ENCODE measurements around the gene HELZ2.
"Not testable (repeated sequence)": the region's sequence is repeated elsewhere in the genome, so short reads cannot be mapped to it uniquely, and the experiment has no call there.

The HELZ2 gene, protein sequence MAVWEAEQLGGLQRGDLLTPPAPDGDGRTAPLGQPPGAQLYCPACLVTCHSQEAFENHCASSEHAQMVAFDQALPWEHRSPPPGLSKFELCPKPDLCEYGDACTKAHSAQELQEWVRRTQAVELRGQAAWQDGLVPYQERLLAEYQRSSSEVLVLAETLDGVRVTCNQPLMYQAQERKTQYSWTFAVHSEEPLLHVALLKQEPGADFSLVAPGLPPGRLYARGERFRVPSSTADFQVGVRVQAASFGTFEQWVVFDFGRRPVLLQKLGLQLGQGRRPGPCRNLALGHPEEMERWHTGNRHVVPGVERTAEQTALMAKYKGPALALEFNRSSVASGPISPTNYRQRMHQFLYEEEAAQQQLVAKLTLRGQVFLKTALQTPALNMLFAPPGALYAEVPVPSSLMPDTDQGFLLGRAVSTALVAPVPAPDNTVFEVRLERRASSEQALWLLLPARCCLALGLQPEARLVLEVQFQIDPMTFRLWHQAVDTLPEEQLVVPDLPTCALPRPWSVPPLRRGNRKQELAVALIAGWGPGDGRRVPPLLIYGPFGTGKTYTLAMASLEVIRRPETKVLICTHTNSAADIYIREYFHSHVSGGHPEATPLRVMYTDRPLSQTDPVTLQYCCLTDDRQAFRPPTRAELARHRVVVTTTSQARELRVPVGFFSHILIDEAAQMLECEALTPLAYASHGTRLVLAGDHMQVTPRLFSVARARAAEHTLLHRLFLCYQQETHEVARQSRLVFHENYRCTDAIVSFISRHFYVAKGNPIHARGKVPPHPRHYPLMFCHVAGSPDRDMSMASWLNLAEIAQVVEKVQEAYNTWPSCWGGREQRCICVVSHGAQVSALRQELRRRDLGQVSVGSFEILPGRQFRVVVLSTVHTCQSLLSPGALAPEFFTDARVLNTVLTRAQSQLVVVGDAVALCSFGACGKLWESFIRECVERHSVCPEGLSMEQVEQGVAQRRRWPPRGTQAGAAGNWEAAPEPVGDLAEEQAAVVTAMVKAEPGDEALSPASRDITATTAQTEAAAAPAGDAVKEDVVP (N-terminal part only)

DNA sequence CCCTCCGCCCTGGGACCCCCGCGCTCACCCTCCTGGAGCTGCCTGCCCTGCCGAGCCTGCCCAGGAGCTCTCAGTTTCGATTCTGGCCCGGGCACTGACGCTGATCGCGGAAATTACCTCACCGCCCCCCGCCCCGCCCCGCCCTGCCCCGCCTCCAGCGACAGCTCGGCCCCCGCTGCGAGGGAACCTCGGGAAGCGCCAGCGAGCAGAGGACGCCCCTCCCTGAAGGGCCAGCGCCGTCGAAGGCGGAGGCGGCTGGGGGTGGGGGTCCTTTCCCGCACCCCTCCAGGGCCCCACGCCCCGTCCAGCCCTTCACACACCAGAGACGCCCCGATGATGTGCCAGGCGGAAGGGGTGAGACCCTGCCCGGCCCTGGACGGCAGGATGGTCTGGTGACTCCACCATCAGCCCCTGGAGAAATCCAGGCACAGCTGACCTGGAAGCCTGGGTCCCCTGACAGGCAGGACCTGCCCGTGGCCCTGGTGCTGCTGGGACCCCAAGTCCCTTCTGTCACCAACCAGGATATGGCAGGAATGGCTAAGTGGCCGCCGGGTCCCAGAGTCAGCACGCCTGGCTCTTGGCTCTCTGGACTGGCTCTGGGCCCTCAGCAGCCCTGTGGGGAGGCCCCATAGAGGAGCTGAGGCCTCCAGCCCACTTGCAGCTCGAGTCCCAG, at the start of gene HELZ2:
Gene HELZ2 (minus strand): TSS at position 84 of the 673 bp plus-strand sequence. CDS start 1,854 bp downstream, outside the sequence.
- DNase-seq (ENCODE audit: low read depth) = peak; percentile 85

DNA sequence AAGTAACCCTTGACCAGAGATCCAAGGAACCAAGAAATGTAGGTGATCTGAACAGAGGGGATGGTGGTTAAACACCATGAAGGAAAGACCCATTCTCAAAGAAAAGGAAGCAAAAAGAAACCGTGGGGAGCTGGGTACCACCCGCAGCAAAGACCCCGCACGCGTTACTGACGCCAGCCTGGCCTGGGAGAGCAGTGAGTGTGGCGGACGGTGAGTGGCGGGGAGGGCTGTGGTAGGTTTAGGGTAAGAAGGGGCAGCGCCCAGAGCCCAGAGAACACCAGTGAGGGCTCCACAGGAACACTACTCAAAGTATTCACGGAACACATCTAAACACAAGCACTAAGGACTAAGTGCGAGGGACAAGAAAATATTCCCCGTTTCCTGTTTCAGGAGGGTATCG, 48.7 kb upstream of the HELZ2 start:
- no peak for DNase-seq (ENCODE audit: low read depth)

DNA sequence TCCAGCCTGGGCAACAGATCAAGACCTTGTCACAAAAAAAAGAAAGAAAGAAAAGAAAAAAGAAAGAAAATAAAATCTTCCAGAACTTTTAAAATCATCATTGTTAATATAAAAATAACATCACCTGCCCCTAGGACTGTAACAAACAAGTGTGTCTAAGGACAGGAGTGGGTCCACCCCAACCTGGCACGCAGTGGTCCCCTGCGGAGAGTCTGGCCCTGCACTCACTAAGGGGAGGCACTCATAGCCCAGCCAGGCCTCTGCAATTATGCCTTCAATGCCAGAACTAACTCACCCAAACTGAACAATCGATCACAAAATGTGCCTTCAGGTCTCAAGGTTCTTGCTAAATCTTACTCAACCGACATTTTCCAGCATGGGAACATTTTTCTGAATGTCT, 48.1 kb upstream of the HELZ2 start:
- DNase-seq (ENCODE audit: low read depth) = no peak

DNA sequence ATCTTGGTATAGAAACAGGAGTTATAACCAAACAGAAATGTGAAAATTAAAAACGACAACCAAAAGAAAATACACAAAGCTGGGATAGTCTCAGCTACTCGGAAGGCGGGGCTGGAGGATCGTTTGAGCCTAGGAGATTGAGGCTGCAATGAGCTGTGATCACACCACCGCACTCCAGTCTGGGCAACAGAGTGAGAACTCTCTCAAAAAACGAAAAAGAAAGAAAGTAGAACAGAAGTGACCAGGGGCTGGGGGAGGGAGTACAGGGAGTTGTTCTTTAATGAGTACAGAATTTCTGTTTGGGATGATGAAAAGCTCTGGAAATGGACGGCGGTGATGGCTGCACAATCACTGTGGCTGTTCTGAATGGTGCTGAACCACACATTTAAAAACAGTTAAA, 47.0 kb upstream of the HELZ2 start:
- no peak for DNase-seq (ENCODE audit: low read depth)

DNA sequence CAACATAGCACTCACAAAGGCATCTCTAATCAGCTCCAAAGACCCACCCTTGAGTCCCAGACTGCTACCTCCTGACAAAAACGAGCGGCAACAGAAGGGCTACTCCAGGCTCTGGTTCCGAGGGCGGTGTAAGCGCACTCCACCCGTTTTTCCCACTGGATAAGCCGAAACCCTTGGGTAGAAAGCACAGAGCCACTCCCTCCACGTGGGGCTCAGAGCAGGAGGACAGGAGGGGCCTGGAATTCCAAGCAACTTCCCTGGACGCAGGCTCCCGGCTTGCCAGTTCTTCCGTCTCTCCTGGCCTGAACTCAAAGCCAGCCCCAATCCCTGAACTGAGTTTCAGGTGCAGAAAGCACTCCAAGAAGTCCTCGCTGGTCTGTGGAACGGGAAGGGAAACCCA, 45.5 kb upstream of the HELZ2 start:
- no peak for DNase-seq (ENCODE audit: low read depth)

DNA sequence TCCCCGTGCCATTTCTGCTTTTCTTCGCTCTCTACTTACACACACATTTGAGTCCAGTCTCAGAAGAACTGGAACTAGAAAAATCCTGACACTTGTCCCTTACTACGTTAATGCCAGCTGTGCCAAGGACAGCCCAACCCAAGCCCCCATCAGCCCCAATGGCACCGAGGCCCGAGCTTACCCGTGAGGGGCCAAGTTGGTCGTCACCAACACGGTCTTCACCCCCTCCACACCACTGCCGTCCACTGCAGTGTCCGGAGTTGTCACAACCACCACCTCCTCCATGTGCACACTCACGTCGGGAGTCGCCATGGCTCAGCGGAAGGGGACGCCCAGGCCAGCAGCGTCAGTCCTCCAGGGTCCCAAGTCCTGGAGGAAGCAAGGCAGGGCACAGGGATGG, 45.0 kb upstream of the HELZ2 start:
- DNase-seq (ENCODE audit: low read depth) = no peak

DNA sequence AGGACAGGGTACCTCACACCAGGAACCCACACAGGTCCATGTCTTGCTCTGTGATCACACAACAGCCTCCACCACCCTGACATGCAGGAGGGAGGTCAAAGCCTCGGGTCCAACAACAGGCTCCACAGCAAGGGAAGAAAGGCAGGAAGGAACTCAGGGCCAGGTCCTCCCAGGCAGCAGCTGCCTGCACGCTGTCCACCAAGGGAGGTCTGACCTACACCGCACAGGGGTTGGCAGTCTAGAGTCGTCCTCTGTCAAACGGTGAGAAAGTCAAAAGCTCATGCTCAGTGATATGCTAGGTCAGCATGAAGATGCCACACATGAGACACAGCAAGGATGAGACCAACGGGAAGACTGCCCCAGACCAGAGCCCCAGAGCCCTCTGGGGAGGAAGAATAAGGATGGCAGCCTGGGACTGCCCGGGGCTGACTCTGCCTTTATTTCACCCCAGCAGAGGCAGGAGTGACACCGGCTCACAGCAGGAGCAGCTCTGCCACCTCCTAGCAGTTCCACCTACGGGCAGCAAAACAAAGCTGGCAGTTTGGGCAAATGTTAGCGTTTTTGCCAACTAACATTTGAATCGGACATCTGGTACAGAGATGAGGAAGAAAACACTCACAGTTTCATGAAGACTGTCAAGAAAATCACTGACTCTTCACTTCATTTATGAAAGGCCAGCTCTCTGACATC, 44.4 kb upstream of the HELZ2 start:
- no peak for DNase-seq (ENCODE audit: low read depth)

DNA sequence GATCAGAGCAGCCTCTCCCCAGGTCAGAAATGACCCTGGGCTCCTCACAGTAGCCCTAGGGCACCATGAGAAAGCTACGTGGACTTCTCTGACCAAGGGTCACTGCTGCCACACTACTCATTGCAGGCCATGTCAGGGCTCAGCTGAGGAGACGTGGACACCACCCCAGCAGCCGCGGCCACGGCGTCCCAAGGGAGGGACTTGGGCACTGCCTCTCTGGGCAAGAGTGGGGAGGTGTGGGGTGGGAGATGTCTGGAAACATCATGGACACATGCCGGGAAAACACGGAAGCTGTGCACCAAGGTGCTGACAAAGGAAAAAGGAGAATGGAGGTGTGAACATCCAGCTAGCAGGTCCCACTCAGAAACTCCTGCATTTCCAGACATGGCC, 43.8 kb upstream of the HELZ2 start:
- DNase-seq (ENCODE audit: low read depth) = no peak

DNA sequence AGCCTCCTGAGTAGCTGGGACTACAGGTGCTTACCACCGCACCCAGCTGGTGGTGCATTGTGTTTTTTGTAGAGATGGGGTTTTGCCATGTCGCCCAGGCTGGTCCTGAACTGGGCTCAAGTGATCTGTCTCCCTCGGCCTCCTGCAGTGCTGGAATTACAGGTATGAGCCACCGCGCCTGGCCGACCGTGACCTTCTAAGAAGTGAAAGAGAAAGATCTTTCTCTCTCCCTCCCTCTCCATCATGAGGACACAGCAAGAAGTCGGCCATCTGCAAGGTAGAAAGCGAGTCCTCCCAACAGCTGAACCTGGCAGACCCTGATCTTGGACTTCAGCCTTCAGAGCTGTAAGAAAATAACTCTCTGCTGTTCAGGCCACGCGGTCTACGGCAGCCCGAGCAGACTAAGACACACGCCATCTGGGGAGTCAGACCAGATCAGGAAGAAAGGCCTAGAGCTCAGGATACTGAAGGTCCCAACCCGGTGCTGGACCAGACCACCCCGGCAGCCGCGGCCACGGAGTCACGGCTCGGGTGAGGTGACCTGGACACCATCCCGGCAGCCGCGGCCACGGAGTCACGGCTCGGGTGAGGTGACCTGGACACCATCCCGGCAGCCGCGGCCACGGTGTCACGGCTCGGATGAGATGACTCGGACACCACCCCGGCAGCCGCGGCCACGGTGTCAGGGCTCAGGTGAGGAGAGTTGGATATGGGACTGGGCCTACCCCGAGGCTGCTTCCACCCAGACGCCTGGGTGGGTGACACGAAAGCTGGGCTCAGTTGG, 43.2 kb upstream of the HELZ2 start:
- DNase-seq (ENCODE audit: low read depth) = no peak

DNA sequence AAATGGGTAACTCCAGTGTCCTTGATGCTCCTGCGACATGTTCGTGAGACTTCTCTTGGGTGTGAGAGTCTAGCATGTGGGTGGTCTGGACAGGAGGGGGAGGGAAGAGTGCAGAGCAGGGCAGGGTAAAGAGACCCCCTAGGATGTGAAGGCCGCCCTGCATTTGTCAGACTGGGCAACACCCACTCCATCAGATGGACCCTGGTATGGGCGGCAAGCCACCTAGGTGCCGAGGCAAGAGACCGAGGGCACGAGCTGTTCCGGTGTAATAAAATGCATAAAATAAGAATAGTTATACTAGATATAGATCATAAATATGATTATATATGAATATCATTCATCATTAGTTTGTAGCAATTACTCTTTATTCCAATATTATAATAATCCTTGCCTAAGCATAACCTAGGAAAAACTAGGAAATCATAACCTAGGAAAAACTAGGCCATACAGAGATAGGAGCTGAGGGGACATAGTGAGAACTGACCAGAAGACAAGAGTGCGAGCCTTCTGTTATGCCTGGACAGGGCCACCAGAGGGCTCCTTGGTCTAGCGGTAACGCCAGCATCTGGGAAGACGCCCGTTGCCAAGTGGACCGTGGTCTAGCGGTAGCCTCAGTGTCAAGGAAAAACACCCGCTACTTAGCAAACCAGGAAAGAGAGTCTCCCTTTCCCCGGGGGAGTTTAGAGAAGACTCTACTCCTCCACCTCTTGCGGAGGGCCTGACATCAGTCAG, 40.0 kb upstream of the HELZ2 start:
- DNase-seq (ENCODE audit: low read depth) = not testable (repeated sequence)

DNA sequence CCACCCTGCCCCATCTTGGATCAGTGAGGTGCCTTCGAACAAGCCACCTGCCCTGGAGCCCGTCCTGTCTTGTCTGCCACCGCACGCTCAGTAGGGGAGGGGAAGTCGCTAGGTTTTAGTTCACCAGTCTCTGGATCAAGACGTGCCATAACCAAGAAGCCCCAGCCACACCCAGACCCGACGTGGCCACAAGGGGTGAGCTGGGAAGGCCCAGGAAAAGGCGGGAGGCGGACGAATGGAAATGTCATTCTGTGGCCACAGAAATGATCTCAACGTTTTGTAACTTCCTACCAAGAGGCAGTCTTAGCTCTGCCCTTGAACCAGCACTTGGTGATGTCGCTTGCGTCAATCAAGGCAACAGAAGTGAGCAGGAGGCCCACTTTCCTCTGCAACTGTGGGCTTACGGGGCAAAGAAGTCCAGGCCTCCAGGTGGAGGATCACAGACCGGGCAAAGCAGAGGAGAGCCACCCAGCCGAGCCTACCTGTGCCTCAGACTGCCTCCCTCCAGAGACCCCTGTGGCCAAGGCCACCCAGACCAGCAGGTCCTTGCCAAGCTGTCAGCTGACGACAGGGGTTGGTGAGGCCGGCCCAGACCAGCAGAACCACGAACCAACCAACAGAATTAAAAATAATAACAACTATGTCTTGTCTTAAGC, 38.4 kb upstream of the HELZ2 start:
- no peak for DNase-seq (ENCODE audit: low read depth)

DNA sequence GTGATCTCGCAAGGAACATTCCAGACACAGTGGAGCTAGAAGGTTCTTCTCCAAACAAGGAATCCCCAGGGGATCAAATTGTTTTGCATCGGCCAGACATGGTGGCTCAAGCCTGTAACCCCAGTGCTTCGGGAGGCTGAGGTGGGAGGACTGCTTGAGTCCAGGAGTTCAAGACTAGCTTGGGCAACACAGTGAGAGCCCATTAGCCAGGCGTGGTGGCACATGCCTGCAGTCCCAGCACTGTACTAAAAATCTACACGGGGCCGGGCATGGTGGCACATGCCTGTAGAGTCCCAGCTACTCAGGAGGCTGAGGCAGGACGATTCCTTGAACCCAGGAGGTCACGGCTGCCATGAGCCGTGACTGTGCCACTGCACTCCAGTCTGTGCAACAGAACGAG, 37.6 kb upstream of the HELZ2 start:
- no peak for DNase-seq (ENCODE audit: low read depth)

DNA sequence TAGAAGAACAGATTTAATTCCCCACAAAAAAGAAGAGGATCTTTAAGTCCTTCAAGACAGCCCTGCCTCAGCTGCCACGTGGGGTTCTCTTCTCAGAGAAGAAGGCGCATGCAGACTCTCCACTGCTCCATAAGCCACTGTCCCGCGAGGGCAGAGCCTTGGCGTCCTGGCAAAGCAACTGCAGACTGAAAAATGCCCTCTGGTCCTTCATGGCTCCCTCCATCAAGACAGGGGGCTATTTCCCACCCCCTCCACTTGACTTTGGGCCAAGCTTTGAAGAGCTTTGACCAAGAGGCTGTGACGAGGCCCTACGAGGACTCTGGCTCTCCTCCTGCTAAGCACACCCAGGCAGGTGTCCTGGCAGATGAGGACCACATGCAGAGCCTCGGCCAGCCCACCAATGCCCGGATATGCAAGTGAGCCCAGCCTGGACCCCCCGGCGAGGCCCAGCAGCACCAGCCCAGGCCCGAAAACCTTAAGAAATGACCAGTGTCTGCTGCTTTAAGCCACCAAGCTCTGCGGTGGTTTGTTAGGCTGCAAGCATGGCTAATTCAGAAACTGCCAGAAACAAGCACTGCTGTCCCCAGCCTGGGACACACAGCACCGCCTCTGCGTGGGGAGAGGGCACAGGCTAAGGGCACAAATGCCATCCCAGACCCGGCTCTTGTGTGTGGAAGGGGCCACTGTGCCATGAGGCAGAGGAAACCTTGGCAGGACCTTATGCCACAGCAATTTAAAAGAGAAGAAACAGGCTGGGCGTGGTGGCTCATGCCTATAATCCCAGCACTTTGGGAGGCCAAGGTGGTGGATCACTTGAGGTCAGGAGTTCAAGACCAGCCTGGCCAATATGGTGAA, 36.8 kb upstream of the HELZ2 start:
- DNase-seq (ENCODE audit: low read depth) = no peak

DNA sequence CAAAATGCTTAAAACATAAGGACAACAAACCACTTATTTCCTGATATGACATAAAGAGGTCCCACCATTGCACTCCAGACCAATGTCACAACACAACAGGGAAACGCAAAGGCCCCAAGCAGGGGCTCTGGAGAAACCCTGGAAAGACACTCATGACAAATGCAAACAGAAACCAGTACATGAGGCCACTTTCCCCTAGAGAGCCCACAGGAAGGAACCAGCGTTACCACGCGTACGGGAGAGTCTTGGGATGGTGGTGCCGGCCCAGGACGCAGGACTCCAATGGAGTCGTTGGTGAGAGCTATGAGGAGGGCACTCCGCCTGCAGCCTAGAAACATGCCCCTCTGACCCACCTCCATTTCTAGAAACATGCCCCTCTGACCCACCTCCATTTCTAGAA, 32.6 kb upstream of the HELZ2 start:
- no peak for DNase-seq (ENCODE audit: low read depth)

DNA sequence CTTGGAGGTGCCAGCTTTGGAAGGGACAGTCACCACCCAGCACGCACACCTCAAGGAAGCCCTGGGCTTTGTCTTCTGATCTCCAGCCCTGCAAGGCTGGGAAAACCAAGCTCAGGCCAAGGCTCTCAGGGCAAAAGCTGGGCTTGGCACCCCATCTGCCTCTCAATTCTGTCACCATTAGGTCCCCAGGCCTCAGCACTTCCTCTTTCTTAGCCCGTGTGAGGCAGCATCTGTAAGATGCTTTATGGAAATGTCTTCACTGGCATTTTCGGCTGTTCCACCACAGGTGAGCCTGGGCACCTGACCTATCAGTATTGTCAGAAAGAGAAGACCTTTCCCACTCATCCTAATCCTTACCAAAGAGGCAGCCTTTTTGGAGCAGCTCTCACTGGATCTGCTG, 28.3 kb upstream of the HELZ2 start:
- DNase-seq (ENCODE audit: low read depth) = no peak

DNA sequence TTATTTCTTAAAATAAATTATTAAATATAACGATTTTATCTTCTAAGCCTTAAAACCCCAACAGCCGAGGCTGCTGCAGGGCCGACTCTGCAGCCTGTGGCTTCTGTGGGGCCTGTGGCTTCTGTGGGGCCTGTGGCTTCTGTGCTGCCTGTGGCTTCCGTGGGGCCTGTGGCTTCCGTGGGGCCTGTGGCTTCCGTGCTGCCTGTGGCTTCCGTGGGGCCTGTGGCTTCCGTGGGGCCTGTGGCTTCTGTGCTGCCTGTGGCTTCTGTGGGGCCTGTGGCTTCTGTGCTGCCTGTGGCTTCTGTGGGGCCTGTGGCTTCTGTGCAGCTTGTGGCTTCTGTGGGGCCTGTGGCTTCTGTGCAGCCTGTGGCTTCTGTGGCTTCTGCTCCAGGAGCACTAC, 27.6 kb upstream of the HELZ2 start:
- not testable (repeated sequence) for DNase-seq (ENCODE audit: low read depth)

DNA sequence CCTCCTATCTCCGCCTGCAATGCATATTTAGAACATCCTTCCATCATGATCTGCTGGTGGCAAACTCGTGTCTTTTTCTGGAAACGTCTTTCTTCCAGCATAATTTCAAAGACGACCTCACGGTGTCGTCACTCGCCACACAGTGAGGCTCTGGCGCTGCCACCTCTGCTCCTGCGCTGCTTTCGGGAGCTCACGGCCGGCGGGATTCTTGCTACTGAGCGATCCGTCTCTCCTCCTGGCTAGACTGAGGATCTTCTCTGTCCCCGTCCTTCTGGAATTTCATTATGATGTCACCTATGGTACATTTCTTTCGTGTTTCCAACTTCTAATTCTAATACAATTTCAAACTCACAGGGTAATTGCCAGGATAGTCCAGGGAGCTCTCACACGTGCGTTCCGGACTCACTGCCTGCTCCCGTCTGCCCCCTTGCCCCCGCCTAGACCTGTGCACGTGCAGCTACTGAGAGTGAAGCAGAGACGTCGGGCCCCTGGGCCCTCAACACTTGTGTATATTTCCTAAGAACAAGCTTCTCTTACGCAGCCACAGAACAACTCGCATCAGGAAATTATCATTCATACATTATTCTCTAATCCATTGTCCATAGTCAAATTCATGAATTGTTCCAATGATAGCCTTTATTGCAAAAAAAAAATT, 25.5 kb upstream of the HELZ2 start:
- no peak for DNase-seq (ENCODE audit: low read depth)

Measured in ELR (cell line).